Esophagus muscularis mucosa (tissue), 4 donors: ENCODE results near the gene MDFIC.

ENCODE experiments used
- CTCF ChIP-seq, 3 experiments: fragments of 200-600 bp in 2 of 3; fragments of 450-650 bp in 1 of 3; sonication (generic) in 2 of 3; IDR thresholded peaks; one replicate each; pipeline ENCODE4 v1.5.1; 2017 to 2019; ENCODE audit warnings: antibody characterized with exemption in 3 of 3, mild to moderate bottlenecking in 2 of 3, moderate library complexity in 1 of 3
- EP300 ChIP-seq: sonication (generic); formaldehyde crosslinking; IDR thresholded peaks from one replicate; pipeline ENCODE4 v1.6.1; 2017; ENCODE audit warnings: antibody characterized with exemption
- POLR2A ChIP-seq: fragments of 450-650 bp; IDR thresholded peaks from one replicate; pipeline ENCODE4 v1.6.1; 2017; ENCODE audit warnings: antibody characterized with exemption, moderate library complexity, mild to moderate bottlenecking, low read depth
- POLR2AphosphoS5 ChIP-seq, 2 donors: sonication (generic); formaldehyde crosslinking; IDR thresholded peaks; one replicate each; pipeline ENCODE4 v1.6.1; 2017; ENCODE audit warnings: antibody characterized with exemption in 2 of 2

- no peak for TF ChIP-seq POLR2AphosphoS5 (IDR thresholded peaks at IDR 0.05)
- no peak for TF ChIP-seq CTCF (IDR thresholded peaks at IDR 0.05)
- TF ChIP-seq POLR2A: no peak
- no peak for TF ChIP-seq EP300
These were observed 11.1 kb upstream of the MDFIC start for GRCh38 chr7:114910787-114911186.
